HepG2 (cell line): ENCODE data around the gene ANKEF1. TPM values are rescaled to one million over a fixed set of nuclear protein-coding genes. Genes with fewer than 3 reads are reported as not detected.

ENCODE experiments used
- ATAC-seq: fragments of 200-7000 bp; cut with Tn5 transposase; 3 replicates; pipeline ENCODE4 v1.9.1; 2020; ENCODE audit warnings: mild to moderate bottlenecking, moderate library complexity
- BruUV-seq: library from RNA; stranded (reverse); fragments of 400-500 nt; replicated peaks from 2 replicates; lab custom pipeline; 2021; lab: Mats Ljungman, UMichigan
- CTCF ChIA-PET: fragments of 300-600 bp; formaldehyde crosslinking; extraction: SDS; loops from one replicate; lab custom pipeline; 2021; ENCODE audit warnings: low total read pairs, inconsistent platforms, low intra/inter-chr PET ratio; lab: Yijun Ruan, JAX
- POLR2A ChIA-PET: fragments of 350-600 bp; sonication (Branson Sonifier 250); formaldehyde crosslinking; loops from one replicate; lab custom pipeline; 2020; ENCODE audit warnings: antibody characterized with exemption, inconsistent platforms; lab: Yijun Ruan, JAX
- DNase-seq: peaks from one replicate; pipeline ENCODE4 v3.0.0-alpha.2; 2015; ENCODE audit warnings: low spot score
- FAIRE-seq: peaks from 3 replicates; lab custom pipeline; 2011; peaks lifted over from hg19 to GRCh38; lab: Jason Lieb, UNC
- H2AFZ ChIP-seq: one replicate; pipeline ENCODE4 v1.6.1; 2011; ENCODE audit warnings: low read length, inconsistent platforms
- H3K27ac ChIP-seq: fragments of 300-600 bp; 3 replicates; pipeline ENCODE4 v1.8.0; 2011; ENCODE audit warnings: mixed run types, mild to moderate bottlenecking, mixed read lengths, low read length, inconsistent platforms; ENCODE audit not compliant: insufficient read depth; ENCODE audit errors: extremely low read length
- H3K27me3 ChIP-seq, 2 experiments: fragments of 200-600 bp in 1 of 2; 2 replicates in 1 of 2; 3 replicates in 1 of 2; pipeline versions ENCODE4 v1.6.0 to v1.8.0; 2011; ENCODE audit warnings: low read length in 2 of 2, mild to moderate bottlenecking in 2 of 2, moderate library complexity in 2 of 2, inconsistent platforms in 1 of 2; ENCODE audit not compliant: insufficient read depth in 2 of 2, control insufficient read depth in 1 of 2
- H3K36me3 ChIP-seq, 2 experiments: fragments of 200-600 bp in 1 of 2; replicated peaks in 1 of 2; 2 replicates in 1 of 2; 3 replicates in 1 of 2; pipeline versions ENCODE4 v1.5.1 to v1.8.0; 2011; ENCODE audit warnings: low read length in 2 of 2, inconsistent platforms in 1 of 2; ENCODE audit not compliant: insufficient read depth in 2 of 2, control insufficient read depth in 1 of 2
- H3K4me1 ChIP-seq: 2 replicates; pipeline ENCODE4 v1.5.1; 2012; ENCODE audit warnings: low read length, inconsistent platforms; ENCODE audit not compliant: insufficient read depth
- H3K4me2 ChIP-seq: 2 replicates; pipeline ENCODE4 v1.6.0; 2011; ENCODE audit warnings: low read depth, low read length, inconsistent platforms
- H3K4me3 ChIP-seq, 3 experiments: fragments of 200-600 bp in 1 of 3; sonication (generic), shearing (Covaris generic) in 1 of 3; replicated peaks in 1 of 3; 2 replicates each; pipeline ENCODE4 v1.5.1; 2011 to 2016; ENCODE audit warnings: low read length in 3 of 3, inconsistent platforms in 2 of 3, low read depth in 2 of 3, mild to moderate bottlenecking in 2 of 3, control low read depth in 1 of 3, mixed read lengths in 1 of 3; ENCODE audit not compliant: insufficient read depth in 1 of 3
- H3K79me2 ChIP-seq: one replicate; pipeline ENCODE4 v1.6.1; 2011; ENCODE audit warnings: low read length, inconsistent platforms; ENCODE audit not compliant: insufficient read depth
- H3K9ac ChIP-seq: 2 replicates; pipeline ENCODE4 v1.6.0; 2011; ENCODE audit warnings: mild to moderate bottlenecking, low read depth, low read length, inconsistent platforms; ENCODE audit not compliant: insufficient read depth
- H3K9me3 ChIP-seq: 2 replicates; pipeline ENCODE4 v1.5.1; 2012; ENCODE audit warnings: mild to moderate bottlenecking, low read length
- H4K20me1 ChIP-seq: 2 replicates; pipeline ENCODE4 v1.6.0; 2011; ENCODE audit warnings: inconsistent platforms, mild to moderate bottlenecking, low read length, moderate library complexity; ENCODE audit not compliant: insufficient read depth
- ARNT2 ChIP-seq: sonication (generic); formaldehyde crosslinking; IDR thresholded peaks from 2 replicates; pipeline ENCODE4 v1.8.0; 2022; ENCODE audit warnings: mild to moderate bottlenecking, low read depth, missing genetic modification reagents, moderate library complexity
- ASH2L ChIP-seq: fragments of 300-600, 200-600 bp; sonication (generic); IDR thresholded peaks from 2 replicates; pipeline ENCODE4 v1.7.0; 2017; ENCODE audit warnings: low read depth, mild to moderate bottlenecking, moderate library complexity, mixed read lengths, low read length; ENCODE audit not compliant: insufficient read length
- CEBPG ChIP-seq: IDR thresholded peaks from 2 replicates; pipeline ENCODE4 v1.6.1; 2016
- HHEX ChIP-seq: IDR thresholded peaks from 2 replicates; pipeline ENCODE4 v1.6.1; 2016; ENCODE audit warnings: control low read depth
- TCF7 ChIP-seq: sonication (generic); IDR thresholded peaks from 2 replicates; pipeline ENCODE4 v1.6.1; 2016; ENCODE audit warnings: antibody characterized with exemption, low read depth
- ZBTB20 ChIP-seq: sonication (generic); formaldehyde crosslinking; IDR thresholded peaks from 2 replicates; pipeline ENCODE4 v1.8.1; 2023; ENCODE audit warnings: missing genetic modification reagents, low read depth, mild to moderate bottlenecking, borderline replicate concordance
- ZNF564 ChIP-seq: sonication (generic); formaldehyde crosslinking; IDR thresholded peaks from 2 replicates; pipeline ENCODE4 v1.8.1; 2023; ENCODE audit warnings: mild to moderate bottlenecking, missing genetic modification reagents
- ZNF737 ChIP-seq: sonication (generic); formaldehyde crosslinking; IDR thresholded peaks from 2 replicates; pipeline ENCODE4 v1.5.0; 2020; ENCODE audit warnings: missing genetic modification reagents, mild to moderate bottlenecking, borderline replicate concordance
- in situ Hi-C: cut with HindIII; loops from 2 replicates; pipeline ENCODE4 v1.10.0; 2017; ENCODE audit warnings: low pct_unique_long_range_greater_than_20kb; ENCODE audit not compliant: extremely low pct_ligation_motif_present
- intact Hi-C: fragments of 100-400 bp; cut with micrococcal nuclease; formaldehyde crosslinking; loops from one replicate; pipeline ENCODE4 v1.10.0; 2022; ENCODE audit not compliant: unreplicated experiment
- polyA plus RNA-seq, 8 experiments: library from polyadenylated mRNA; depleted of rRNA in 3 of 8; stranded (reverse) in 7 of 8; unstranded in 1 of 8; fragments of >200 nt; fragmentation: Illumina TruSeq in 4 of 8; extraction: Trizol in 4 of 8; gene quantifications; 2 replicates each; pipeline versions ENCODE4 v1.2.1 to v1.2.3, GENCODE V29; 2011 to 2016; ENCODE audit warnings: low read depth in 4 of 8, missing spikeins in 1 of 8, mixed read lengths in 1 of 8; ENCODE audit not compliant: insufficient read depth in 1 of 8
- total RNA-seq, 5 experiments: library from RNA; depleted of rRNA; stranded (reverse); fragments of >200 nt; fragmentation: Illumina TruSeq; extraction: Trizol; gene quantifications; 2 replicates each; pipeline ENCODE4 v1.2.3, GENCODE V29; 2016; ENCODE audit warnings: low read depth in 1 of 5
- TF ChIP-seq, protein P1 (sequence below): sonication (generic); formaldehyde crosslinking; IDR thresholded peaks from 2 replicates; pipeline ENCODE4 v1.8.0; 2023; ENCODE audit warnings: mild to moderate bottlenecking, missing genetic modification reagents
- TF ChIP-seq, protein P2 (sequence below): sonication (generic); formaldehyde crosslinking; IDR thresholded peaks from 2 replicates; pipeline ENCODE4 v1.5.0; 2020; ENCODE audit warnings: mild to moderate bottlenecking, missing genetic modification reagents, moderate library complexity
- TF ChIP-seq, protein P3 (sequence below): sonication (generic); formaldehyde crosslinking; IDR thresholded peaks from 2 replicates; pipeline ENCODE4 v1.5.1; 2020; ENCODE audit warnings: missing genetic modification reagents, mild to moderate bottlenecking, borderline replicate concordance

The ANKEF1 gene
- total and polyA plus RNA-seq, 2 of the 13 experiments (the other 11 are each of a cell fraction or from before 2014, with no cell fraction given) = 3.1 to 8.6 TPM

DNA sequence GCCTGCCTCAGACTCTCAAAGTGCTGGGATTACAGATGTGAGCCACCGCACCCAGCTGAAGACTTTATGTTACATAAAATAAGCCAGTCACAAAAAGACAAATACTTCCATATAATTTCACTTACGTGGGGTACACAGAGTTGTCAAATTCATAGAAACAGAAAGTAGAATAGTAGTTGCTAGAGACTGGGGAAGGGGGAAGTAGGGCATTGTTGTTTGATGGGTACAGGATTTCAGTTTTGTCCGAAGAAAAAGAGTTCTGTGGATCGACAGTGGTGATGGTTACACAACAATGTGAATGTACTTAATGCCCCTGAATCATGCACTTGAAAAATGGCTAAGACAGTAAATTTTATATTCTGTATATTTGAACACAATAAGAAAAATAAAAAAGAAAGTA lies 41.6 kb upstream of the ANKEF1 start (continued):
- TF ChIP-seq, protein P1, sequence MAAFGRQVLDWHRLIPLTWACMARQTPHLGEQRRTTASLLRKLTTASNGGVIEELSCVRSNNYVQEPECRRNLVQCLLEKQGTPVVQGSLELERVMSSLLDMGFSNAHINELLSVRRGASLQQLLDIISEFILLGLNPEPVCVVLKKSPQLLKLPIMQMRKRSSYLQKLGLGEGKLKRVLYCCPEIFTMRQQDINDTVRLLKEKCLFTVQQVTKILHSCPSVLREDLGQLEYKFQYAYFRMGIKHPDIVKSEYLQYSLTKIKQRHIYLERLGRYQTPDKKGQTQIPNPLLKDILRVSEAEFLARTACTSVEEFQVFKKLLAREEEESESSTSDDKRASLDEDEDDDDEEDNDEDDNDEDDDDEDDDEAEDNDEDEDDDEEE (CRISPR knock-in tag) = no peak
- TF ChIP-seq, protein P2, sequence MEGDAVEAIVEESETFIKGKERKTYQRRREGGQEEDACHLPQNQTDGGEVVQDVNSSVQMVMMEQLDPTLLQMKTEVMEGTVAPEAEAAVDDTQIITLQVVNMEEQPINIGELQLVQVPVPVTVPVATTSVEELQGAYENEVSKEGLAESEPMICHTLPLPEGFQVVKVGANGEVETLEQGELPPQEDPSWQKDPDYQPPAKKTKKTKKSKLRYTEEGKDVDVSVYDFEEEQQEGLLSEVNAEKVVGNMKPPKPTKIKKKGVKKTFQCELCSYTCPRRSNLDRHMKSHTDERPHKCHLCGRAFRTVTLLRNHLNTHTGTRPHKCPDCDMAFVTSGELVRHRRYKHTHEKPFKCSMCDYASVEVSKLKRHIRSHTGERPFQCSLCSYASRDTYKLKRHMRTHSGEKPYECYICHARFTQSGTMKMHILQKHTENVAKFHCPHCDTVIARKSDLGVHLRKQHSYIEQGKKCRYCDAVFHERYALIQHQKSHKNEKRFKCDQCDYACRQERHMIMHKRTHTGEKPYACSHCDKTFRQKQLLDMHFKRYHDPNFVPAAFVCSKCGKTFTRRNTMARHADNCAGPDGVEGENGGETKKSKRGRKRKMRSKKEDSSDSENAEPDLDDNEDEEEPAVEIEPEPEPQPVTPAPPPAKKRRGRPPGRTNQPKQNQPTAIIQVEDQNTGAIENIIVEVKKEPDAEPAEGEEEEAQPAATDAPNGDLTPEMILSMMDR = no peak
- TF ChIP-seq ARNT2 (CRISPR knock-in tag) (no peak), ASH2L (no peak)
- TF ChIP-seq, protein P3, sequence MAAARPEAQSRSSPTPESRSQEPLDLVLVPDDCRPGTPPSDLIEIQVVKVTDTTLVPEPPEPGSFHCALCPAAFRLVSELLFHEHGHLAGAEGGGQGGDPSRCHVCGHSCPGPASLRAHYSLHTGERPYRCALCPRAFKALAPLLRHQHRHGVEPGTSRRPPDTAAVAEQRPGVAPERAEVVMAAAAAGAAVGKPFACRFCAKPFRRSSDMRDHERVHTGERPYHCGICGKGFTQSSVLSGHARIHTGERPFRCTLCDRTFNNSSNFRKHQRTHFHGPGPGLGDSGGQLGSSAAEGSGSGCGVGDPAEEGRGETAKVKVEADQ (CRISPR knock-in tag) = no peak

DNA sequence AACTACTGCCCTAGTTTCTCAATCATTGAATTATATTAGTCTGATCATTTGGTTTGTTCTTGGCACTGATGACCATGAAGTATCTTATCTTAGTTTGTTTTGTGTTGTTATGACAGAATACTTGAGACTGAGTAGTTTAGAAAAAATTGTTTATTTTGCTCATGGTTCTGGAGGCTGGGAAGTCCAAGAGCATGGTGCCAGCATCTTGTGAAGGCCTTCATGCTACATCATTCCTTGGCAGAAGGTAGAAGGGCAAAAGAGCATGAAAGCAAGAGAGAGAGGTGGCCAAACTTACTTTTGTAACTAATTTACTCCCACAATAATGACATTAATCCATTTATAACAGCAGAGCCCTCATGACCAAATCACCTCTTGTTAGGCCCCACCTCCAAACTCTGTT lies 40.1 kb upstream of the ANKEF1 start:
- CTCF ChIA-PET = no interaction called here
- no peak overlapping the region for H3K4me2 ChIP-seq
- no peak overlapping the region for H2AFZ ChIP-seq
- intact Hi-C loops = no loop called here
- POLR2A ChIA-PET = no interaction called here
- no peaks in the 10 kb centered on the region for H3K9me3 ChIP-seq
- no peak overlapping the region for H3K4me3 ChIP-seq
- no peak for FAIRE-seq
- H3K4me1 ChIP-seq = no peaks in the 10 kb centered on the region
- no peaks in the 10 kb centered on the region for H3K36me3 ChIP-seq
- in situ Hi-C loops = no loop called here
- H3K9ac ChIP-seq = no peak overlapping the region
- H3K27ac ChIP-seq = no peak overlapping the region
- DNase-seq = no peak
- no TSS peak for BruUV-seq
- no peaks in the 10 kb centered on the region for H4K20me1 ChIP-seq
- TF ChIP-seq CEBPG (CRISPR knock-in tag) (no peak), TCF7 (no peak), ZNF564 (CRISPR knock-in tag) (peak; percentile 93; the same call in 1 of the 2 replicates), HHEX (CRISPR knock-in tag) (no peak), ZNF737 (CRISPR knock-in tag) (no peak), ZBTB20 (CRISPR knock-in tag) (no peak)
- TF ChIP-seq, all 625 proteins: peak for 1
- H3K79me2 ChIP-seq = no peaks in the 10 kb centered on the region
- H3K27me3 ChIP-seq = no peaks in the 10 kb centered on the region
- no peak for ATAC-seq
